ENCODE measurements around the gene KLHL1. TPM values are rescaled to one million over a fixed set of nuclear protein-coding genes. Genes with fewer than 3 reads are reported as not detected.

KLHL1 gene
- total and polyA plus RNA-seq, 4 donors, result 0.14 TPM; not detected in 3

GRCh38 chr13:70054572-70054971 is 53.7 kb downstream of the KLHL1 start:
- no peaks in the 10 kb centered on the region for H3K27me3 ChIP-seq (ENCODE audit: control insufficient read depth in 3 of 3, insufficient read depth in 3 of 3, low read length in 2 of 3)
- no peak for DNase-seq
- no peaks in the 10 kb centered on the region for H3K4me1 ChIP-seq (ENCODE audit: control insufficient read depth in 5 of 5, insufficient read depth in 5 of 5, low read length in 5 of 5)
- H3K9ac ChIP-seq (ENCODE audit: insufficient read depth in 1 of 2, low read length in 2 of 2), result no peak overlapping the region
- H3K9me3 ChIP-seq (ENCODE audit: control insufficient read depth in 4 of 4, insufficient read depth in 3 of 4, low read length in 3 of 4), result no peaks in the 10 kb centered on the region
- no peak overlapping the region for H3K27ac ChIP-seq (ENCODE audit: low read depth in 1 of 2, low read length in 1 of 2)
- no peaks in the 10 kb centered on the region for H3K36me3 ChIP-seq (ENCODE audit: control insufficient read depth in 4 of 4, insufficient read depth in 4 of 4, low read length in 4 of 4)
- TF ChIP-seq CTCF (IDR thresholded peaks at IDR 0.05; ENCODE audit: control extremely low read depth, extremely low read depth), result no peak
- no peak overlapping the region for H3K4me3 ChIP-seq
- no peak for ATAC-seq (ENCODE audit: insufficient read depth, low FRiP score)

- Histone ChIP-seq H3K36me3 (ENCODE audit: control insufficient read depth in 4 of 4, insufficient read depth in 4 of 4, low read length in 4 of 4) (no peaks in the 10 kb centered on the region), H3K27ac (ENCODE audit: low read depth in 1 of 2, low read length in 1 of 2) (no peak overlapping the region), H3K27me3 (ENCODE audit: control insufficient read depth in 3 of 3, insufficient read depth in 3 of 3, low read length in 2 of 3) (no peaks in the 10 kb centered on the region), H3K9me3 (ENCODE audit: control insufficient read depth in 4 of 4, insufficient read depth in 3 of 4, low read length in 3 of 4) (peaks cover 0 to 2% (median 0%) of the 10 kb centered on the region in 4 donors), H3K4me3 (no peak overlapping the region), H3K4me1 (ENCODE audit: control insufficient read depth in 5 of 5, insufficient read depth in 5 of 5, low read length in 5 of 5) (no peaks in the 10 kb centered on the region), H3K9ac (ENCODE audit: insufficient read depth in 1 of 2, low read length in 2 of 2) (no peak overlapping the region)
- ATAC-seq (ENCODE audit: insufficient read depth, low FRiP score), result no peak
- TF ChIP-seq CTCF (IDR thresholded peaks at IDR 0.05; ENCODE audit: control extremely low read depth, extremely low read depth), result no peak
- DNase-seq, result no peak
- 74 to 80% methylated on average over 1 of the region's 1 CpG for WGBS, 2 donors
Observed at GRCh38 chr13:70051531-70051930, 56.7 kb downstream of the KLHL1 start.

GRCh38 chr13:70043685-70044084 is 64.6 kb downstream of the KLHL1 start:
- no peak overlapping the region for H3K27ac ChIP-seq (ENCODE audit: low read depth in 1 of 2, low read length in 1 of 2)
- H3K9me3 ChIP-seq (ENCODE audit: control insufficient read depth in 4 of 4, insufficient read depth in 3 of 4, low read length in 3 of 4), result peaks cover 0 to 2% (median 0%) of the 10 kb centered on the region in 4 donors
- no peak overlapping the region for H3K9ac ChIP-seq (ENCODE audit: insufficient read depth in 1 of 2, low read length in 2 of 2)
- no peak overlapping the region for H3K4me3 ChIP-seq
- TF ChIP-seq CTCF (IDR thresholded peaks at IDR 0.05; ENCODE audit: control extremely low read depth, extremely low read depth), result no peak
- H3K36me3 ChIP-seq (ENCODE audit: control insufficient read depth in 4 of 4, insufficient read depth in 4 of 4, low read length in 4 of 4), result no peaks in the 10 kb centered on the region
- DNase-seq, result no peak
- no peaks in the 10 kb centered on the region for H3K27me3 ChIP-seq (ENCODE audit: control insufficient read depth in 3 of 3, insufficient read depth in 3 of 3, low read length in 2 of 3)
- no peaks in the 10 kb centered on the region for H3K4me1 ChIP-seq (ENCODE audit: control insufficient read depth in 5 of 5, insufficient read depth in 5 of 5, low read length in 5 of 5)
- no peak for ATAC-seq (ENCODE audit: insufficient read depth, low FRiP score)
- WGBS, 2 donors, result 80 to 94% methylated on average over 1 of the region's 1 CpG

GRCh38 chr13:70042193-70042592 is 66.1 kb downstream of the KLHL1 start:
- H3K9ac ChIP-seq (ENCODE audit: insufficient read depth in 1 of 2, low read length in 2 of 2), result no peak overlapping the region
- no peak overlapping the region for H3K4me3 ChIP-seq
- no peak for ATAC-seq (ENCODE audit: insufficient read depth, low FRiP score)
- 77 to 80% methylated on average over 4 of the region's 4 CpGs for WGBS, 2 donors
- no peaks in the 10 kb centered on the region for H3K36me3 ChIP-seq (ENCODE audit: control insufficient read depth in 4 of 4, insufficient read depth in 4 of 4, low read length in 4 of 4)
- no peak for DNase-seq
- no peaks in the 10 kb centered on the region for H3K27me3 ChIP-seq (ENCODE audit: control insufficient read depth in 3 of 3, insufficient read depth in 3 of 3, low read length in 2 of 3)
- no peak for TF ChIP-seq CTCF (IDR thresholded peaks at IDR 0.05; ENCODE audit: control extremely low read depth, extremely low read depth)
- H3K9me3 ChIP-seq (ENCODE audit: control insufficient read depth in 4 of 4, insufficient read depth in 3 of 4, low read length in 3 of 4), result no peaks in the 10 kb centered on the region
- no peaks in the 10 kb centered on the region for H3K4me1 ChIP-seq (ENCODE audit: control insufficient read depth in 5 of 5, insufficient read depth in 5 of 5, low read length in 5 of 5)
- H3K27ac ChIP-seq (ENCODE audit: low read depth in 1 of 2, low read length in 1 of 2), result no peak overlapping the region
